H4 (cell line): Measurements from ENCODE around the gene MED28. TPM values are rescaled to one million over a fixed set of nuclear protein-coding genes. Genes with fewer than 3 reads are reported as not detected.
"Not testable (repeated sequence)": the region's sequence is repeated elsewhere in the genome, so short reads cannot be mapped to it uniquely, and the experiment has no call there.

Source experiments
- DNase-seq: peaks from one replicate; pipeline ENCODE4 v3.0.0-alpha.2; 2015; ENCODE audit warnings: low spot score
- total RNA-seq: library from RNA; depleted of rRNA; stranded (reverse); fragments of >200 nt; shearing (Covaris generic); gene quantifications from 2 replicates; pipeline ENCODE4 v1.2.3, GENCODE V29; 2014; rRNA removed

The MED28 gene
- total RNA-seq: 19.7 and 22.7 TPM in 2 replicates

- peak; percentile 97 for DNase-seq
Observed at GRCh38 chr4:17614416-17615299, at the start of gene MED28. TSS of gene MED28 (plus strand) at chr4:17614641. CDS start at chr4:17614655, 14 bp downstream.

GRCh38 chr4:17565846-17566245, 48.6 kb upstream of the MED28 start:
- no peak for DNase-seq

GRCh38 chr4:17567271-17567670, 47.2 kb upstream of the MED28 start:
- DNase-seq: no peak

GRCh38 chr4:17574206-17574605, 40.2 kb upstream of the MED28 start:
- DNase-seq: no peak

- not testable (repeated sequence) for DNase-seq
Observed at GRCh38 chr4:17575177-17575576, 39.3 kb upstream of the MED28 start.

- DNase-seq: peak; percentile 94
Observed at GRCh38 chr4:17576932-17577664, 37.3 kb upstream of the MED28 start, which contains the start of gene LAP3. TSS of gene LAP3 (plus strand) at chr4:17577198. CDS start at chr4:17577466, 268 bp downstream.

- DNase-seq: no peak
Observed at GRCh38 chr4:17577665-17578481, 36.6 kb upstream of the MED28 start.

- no peak for DNase-seq
Observed at GRCh38 chr4:17578482-17578891, 36.0 kb upstream of the MED28 start.

- DNase-seq: no peak
Observed at GRCh38 chr4:17580969-17581368, 33.5 kb upstream of the MED28 start.

- no peak for DNase-seq
Observed at GRCh38 chr4:17583276-17583675, 31.2 kb upstream of the MED28 start.

GRCh38 chr4:17583941-17584340, 30.5 kb upstream of the MED28 start:
- DNase-seq: no peak

GRCh38 chr4:17584521-17585213, 29.8 kb upstream of the MED28 start:
- no peak for DNase-seq

- no peak for DNase-seq
Observed at GRCh38 chr4:17587094-17587822, 27.2 kb upstream of the MED28 start.

GRCh38 chr4:17589355-17589754, 25.1 kb upstream of the MED28 start:
- DNase-seq: no peak

GRCh38 chr4:17595471-17596005, 18.9 kb upstream of the MED28 start:
- DNase-seq: no peak

GRCh38 chr4:17597517-17597916, 16.9 kb upstream of the MED28 start:
- no peak for DNase-seq

GRCh38 chr4:17599826-17600225, 14.6 kb upstream of the MED28 start:
- DNase-seq: no peak

GRCh38 chr4:17605236-17605635, 9.2 kb upstream of the MED28 start:
- no peak for DNase-seq

GRCh38 chr4:17613761-17614415, 553 bp upstream of the MED28 start:
- DNase-seq: peak; percentile 58

- no peak for DNase-seq
Observed at GRCh38 chr4:17616283-17616682, 1.8 kb downstream of the MED28 start.
